ENCODE data around the gene OR2J3.

DNA sequence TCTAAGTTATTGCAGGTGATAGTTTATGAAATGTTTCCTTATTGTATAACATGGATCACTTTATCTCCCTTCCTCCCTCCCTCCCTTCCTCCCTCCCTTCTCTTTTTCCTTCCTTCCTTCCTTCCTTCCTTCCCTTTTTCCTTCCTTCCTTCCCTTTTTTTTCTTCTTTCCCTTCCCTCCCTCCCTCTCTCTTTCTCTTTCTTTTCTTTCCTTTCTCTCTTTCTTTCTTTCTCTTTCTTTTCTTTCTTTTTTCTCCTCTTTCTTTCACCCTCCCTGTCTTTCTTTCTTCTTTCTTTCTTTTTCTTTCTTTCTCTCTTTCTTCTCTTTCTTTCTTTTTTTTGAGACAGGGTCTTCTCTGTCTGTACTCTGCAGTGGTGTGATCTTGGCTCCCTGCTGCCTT, 26.5 kb upstream of the OR2J3 start:
- no peak for TF ChIP-seq EZH2 (IDR thresholded peaks at IDR 0.05)
- no peak for TF ChIP-seq POLR2AphosphoS5 (IDR thresholded peaks at IDR 0.05; ENCODE audit: borderline replicate concordance, low read depth, low read length)
- TF ChIP-seq FOXP2 (optimal IDR thresholded peaks at IDR 0.05; ENCODE audit: control extremely low read depth, extremely low read length, insufficient read depth): no peak
